Measurements from ENCODE around the gene ADAMTSL1. TPM values are rescaled to one million over a fixed set of nuclear protein-coding genes. Genes with fewer than 3 reads are reported as not detected.

The ADAMTSL1 gene
- total RNA-seq, 2 experiments from 2014 or later = not detected

DNA sequence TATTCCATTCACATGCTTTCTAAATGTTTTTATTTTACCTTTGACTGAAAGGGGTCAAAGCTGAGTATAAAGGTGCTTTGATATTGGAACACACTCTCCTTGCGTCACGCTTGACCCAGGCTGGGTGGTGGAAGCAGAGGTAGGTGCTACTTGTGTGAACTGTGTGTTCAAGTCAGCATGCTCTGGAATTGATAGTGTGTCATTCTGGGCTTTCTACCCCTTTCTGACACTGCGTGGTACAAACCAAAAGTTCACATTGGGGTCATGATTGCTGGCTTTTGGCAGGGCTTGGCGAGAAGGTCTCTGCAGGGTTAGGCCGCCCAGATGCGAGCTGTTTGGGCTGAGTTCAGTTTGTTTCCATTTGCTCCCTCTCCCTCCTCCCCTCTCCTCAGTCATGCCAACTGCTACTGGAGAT, 131.8 kb downstream of the ADAMTSL1 start:
- no peak for ATAC-seq
- CTCF ChIA-PET = no interaction called here

DNA sequence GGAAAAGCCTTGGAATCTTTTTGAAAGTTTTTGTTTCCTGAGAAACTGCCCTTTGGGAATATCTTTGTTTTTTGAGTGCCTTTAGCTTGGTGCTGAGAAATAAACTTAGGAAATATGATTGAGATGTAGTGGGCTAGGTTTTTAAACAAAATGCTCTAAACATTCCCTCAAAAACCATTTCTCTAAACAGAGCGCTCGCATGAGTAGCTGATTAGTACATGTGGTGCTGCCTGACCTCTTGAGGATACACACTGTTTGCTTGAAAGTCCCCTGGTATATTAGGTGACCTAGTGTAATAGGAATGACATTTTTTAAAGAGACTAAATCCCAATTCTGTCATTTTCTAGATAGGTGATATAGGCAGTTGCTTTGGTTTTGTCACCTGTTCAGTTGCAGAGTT, 132.3 kb downstream of the ADAMTSL1 start:
- Mint-ChIP-seq H3K9me3 (no peaks in the 10 kb centered on the region), H3K4me3 (no peak overlapping the region), H3K36me3 (ENCODE audit: low read depth) (no peaks in the 10 kb centered on the region), H3K27me3 (no peaks in the 10 kb centered on the region), H3K4me1 (ENCODE audit: low read depth) (no peaks in the 10 kb centered on the region), H3K27ac (no peak overlapping the region)
- intact Hi-C loops (cut with micrococcal nuclease) = no loop called here
- ChIA-PET POLR2A (no interaction called here), CTCF (no interaction called here)
- no peak for ATAC-seq
- TF ChIP-seq, protein P1, sequence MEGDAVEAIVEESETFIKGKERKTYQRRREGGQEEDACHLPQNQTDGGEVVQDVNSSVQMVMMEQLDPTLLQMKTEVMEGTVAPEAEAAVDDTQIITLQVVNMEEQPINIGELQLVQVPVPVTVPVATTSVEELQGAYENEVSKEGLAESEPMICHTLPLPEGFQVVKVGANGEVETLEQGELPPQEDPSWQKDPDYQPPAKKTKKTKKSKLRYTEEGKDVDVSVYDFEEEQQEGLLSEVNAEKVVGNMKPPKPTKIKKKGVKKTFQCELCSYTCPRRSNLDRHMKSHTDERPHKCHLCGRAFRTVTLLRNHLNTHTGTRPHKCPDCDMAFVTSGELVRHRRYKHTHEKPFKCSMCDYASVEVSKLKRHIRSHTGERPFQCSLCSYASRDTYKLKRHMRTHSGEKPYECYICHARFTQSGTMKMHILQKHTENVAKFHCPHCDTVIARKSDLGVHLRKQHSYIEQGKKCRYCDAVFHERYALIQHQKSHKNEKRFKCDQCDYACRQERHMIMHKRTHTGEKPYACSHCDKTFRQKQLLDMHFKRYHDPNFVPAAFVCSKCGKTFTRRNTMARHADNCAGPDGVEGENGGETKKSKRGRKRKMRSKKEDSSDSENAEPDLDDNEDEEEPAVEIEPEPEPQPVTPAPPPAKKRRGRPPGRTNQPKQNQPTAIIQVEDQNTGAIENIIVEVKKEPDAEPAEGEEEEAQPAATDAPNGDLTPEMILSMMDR (IDR thresholded peaks at IDR 0.05) = no peak
- no peak for DNase-seq

More for the DNA sequence above, 131.8 kb downstream of the ADAMTSL1 start:
- no peaks in the 10 kb centered on the region for H3K9me3 Mint-ChIP-seq
- no peak overlapping the region for H3K27ac Mint-ChIP-seq
- POLR2A ChIA-PET = no interaction called here
- intact Hi-C loops (cut with micrococcal nuclease) = no loop called here
- DNase-seq = no peak
- H3K36me3 Mint-ChIP-seq (ENCODE audit: low read depth) = no peaks in the 10 kb centered on the region
- TF ChIP-seq, protein P1 (IDR thresholded peaks at IDR 0.05) = no peak
- H3K4me3 Mint-ChIP-seq = no peak overlapping the region
- no peaks in the 10 kb centered on the region for H3K4me1 Mint-ChIP-seq (ENCODE audit: low read depth)
- H3K27me3 Mint-ChIP-seq = no peaks in the 10 kb centered on the region

DNA sequence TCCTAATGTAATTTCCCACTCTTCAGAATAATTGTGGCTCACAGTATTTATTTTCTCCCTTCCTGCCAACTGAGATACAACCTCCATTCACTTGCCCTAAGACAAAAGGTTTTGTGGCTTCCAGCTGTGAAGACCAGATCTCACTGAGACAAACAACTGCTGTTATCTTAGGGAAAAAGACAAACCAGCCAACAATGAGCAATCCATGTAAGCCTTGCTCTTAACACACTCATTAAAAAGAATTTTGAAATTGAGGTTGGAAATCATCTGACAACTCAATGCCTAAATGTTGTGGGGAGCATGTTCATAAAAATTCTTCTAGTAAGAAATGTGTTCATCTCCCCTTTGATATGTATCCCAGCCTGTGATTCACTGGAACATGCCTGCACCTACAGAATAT, 132.9 kb downstream of the ADAMTSL1 start:
- ChIA-PET POLR2A (no interaction called here), CTCF (no interaction called here)
- Mint-ChIP-seq H3K27me3 (no peaks in the 10 kb centered on the region), H3K9me3 (no peaks in the 10 kb centered on the region), H3K36me3 (ENCODE audit: low read depth) (no peaks in the 10 kb centered on the region), H3K27ac (no peak overlapping the region), H3K4me1 (ENCODE audit: low read depth) (no peaks in the 10 kb centered on the region), H3K4me3 (no peak overlapping the region)
- intact Hi-C loops (cut with micrococcal nuclease) = no loop called here
- ATAC-seq (no peak), DNase-seq (no peak)
- TF ChIP-seq, protein P1 (IDR thresholded peaks at IDR 0.05) = no peak

DNA sequence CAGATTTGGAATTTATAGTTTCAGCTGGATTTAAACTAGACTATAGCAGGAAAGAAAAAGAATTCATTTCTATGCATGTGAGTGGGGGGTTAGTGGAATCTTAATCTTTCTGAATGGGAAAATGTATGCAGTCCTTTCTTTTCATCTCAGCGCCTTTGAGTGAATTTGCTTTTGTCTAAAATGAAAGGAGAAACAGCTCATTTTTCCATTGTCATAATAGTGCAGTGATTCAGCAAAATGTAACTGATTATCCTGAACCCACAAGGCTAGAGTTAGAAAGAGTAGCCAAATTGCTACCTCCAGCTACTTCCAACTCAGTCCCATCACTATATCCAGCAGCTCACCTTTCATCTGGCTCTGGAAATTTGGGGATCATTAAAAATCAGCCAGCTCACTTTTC, 134.4 kb downstream of the ADAMTSL1 start:
- ChIA-PET CTCF (no interaction called here), POLR2A (no interaction called here)
- intact Hi-C loops (cut with micrococcal nuclease) = no loop called here
- TF ChIP-seq, protein P1 (IDR thresholded peaks at IDR 0.05) = no peak
- Mint-ChIP-seq H3K4me1 (ENCODE audit: low read depth) (no peaks in the 10 kb centered on the region), H3K27ac (no peak overlapping the region), H3K9me3 (no peaks in the 10 kb centered on the region), H3K36me3 (ENCODE audit: low read depth) (no peaks in the 10 kb centered on the region), H3K4me3 (no peak overlapping the region), H3K27me3 (no peaks in the 10 kb centered on the region)
- no peak for DNase-seq
- ATAC-seq = no peak

DNA sequence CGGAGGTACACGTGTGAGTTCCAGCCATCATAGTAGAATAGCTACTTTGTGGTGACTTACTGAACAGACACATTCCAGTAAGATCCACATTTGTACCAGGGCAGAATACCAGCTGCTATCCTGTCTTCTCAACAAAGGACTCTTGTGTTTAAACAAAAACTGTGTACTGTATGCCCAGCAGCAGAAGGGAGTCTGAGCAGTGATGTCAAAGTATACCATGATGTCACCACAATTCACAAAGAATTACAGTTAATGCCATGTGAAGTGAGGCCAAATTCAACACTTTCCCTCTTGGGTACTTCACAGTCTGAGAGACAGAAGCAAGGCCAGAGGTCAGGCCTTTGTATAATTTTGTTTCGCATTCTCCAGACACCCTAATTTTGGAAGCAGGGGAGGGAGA, 137.0 kb downstream of the ADAMTSL1 start:
- DNase-seq (no peak), ATAC-seq (no peak)
- no peaks in the 10 kb centered on the region for H3K27me3 Mint-ChIP-seq
- ChIA-PET POLR2A (no interaction called here), CTCF (no interaction called here)
- intact Hi-C loops (cut with micrococcal nuclease) = no loop called here
- TF ChIP-seq, protein P1 (IDR thresholded peaks at IDR 0.05) = no peak
- no peaks in the 10 kb centered on the region for H3K4me1 Mint-ChIP-seq (ENCODE audit: low read depth)
- no peak overlapping the region for H3K4me3 Mint-ChIP-seq
- H3K36me3 Mint-ChIP-seq (ENCODE audit: low read depth) = no peaks in the 10 kb centered on the region
- H3K27ac Mint-ChIP-seq = no peak overlapping the region
- no peaks in the 10 kb centered on the region for H3K9me3 Mint-ChIP-seq
